Neural progenitor cell (in vitro differentiated cells): ENCODE results near the gene MYLK4. TPM values are rescaled to one million over a fixed set of nuclear protein-coding genes. Genes with fewer than 3 reads are reported as not detected.

Experiments
- DNase-seq: peaks from one replicate; pipeline ENCODE4 v3.0.0-alpha.2; 2016; ENCODE audit warnings: low spot score
- H2AFZ ChIP-seq: fragments of 200-600 bp; sonication (generic); replicated peaks from 2 replicates; pipeline ENCODE4 v1.6.1; 2016; ENCODE audit warnings: antibody characterized with exemption
- H3F3A ChIP-seq: fragments of 200-600 bp; sonication (generic); 2 replicates; pipeline ENCODE4 v1.6.1; 2016; ENCODE audit warnings: antibody characterized with exemption, low read depth
- H3K27ac ChIP-seq: fragments of 200-600 bp; sonication (generic); 2 replicates; pipeline ENCODE4 v1.5.1; 2016; ENCODE audit warnings: mild to moderate bottlenecking
- H3K27me3 ChIP-seq: fragments of 200-600 bp; sonication (generic); 2 replicates; pipeline ENCODE4 v1.6.1; 2016; ENCODE audit warnings: mild to moderate bottlenecking, moderate library complexity
- H3K36me3 ChIP-seq: fragments of 200-600 bp; sonication (generic); 2 replicates; pipeline ENCODE4 v1.5.1; 2016
- H3K4me1 ChIP-seq: fragments of 200-600 bp; sonication (generic); 2 replicates; pipeline ENCODE4 v1.6.1; 2016; ENCODE audit warnings: mixed run types
- H3K4me2 ChIP-seq: fragments of 200-600 bp; sonication (generic); 2 replicates; pipeline ENCODE4 v1.6.1; 2016
- H3K4me3 ChIP-seq: fragments of 200-600 bp; sonication (generic); 2 replicates; pipeline ENCODE4 v1.5.1; 2016
- H3K79me2 ChIP-seq: fragments of 200-600 bp; sonication (generic); 2 replicates; pipeline ENCODE4 v1.6.1; 2016; ENCODE audit warnings: low read depth
- H3K9ac ChIP-seq: fragments of 200-600 bp; sonication (generic); 2 replicates; pipeline ENCODE4 v1.6.1; 2016
- H3K9me3 ChIP-seq: fragments of 200-600 bp; sonication (generic); 2 replicates; pipeline ENCODE4 v1.5.1; 2016; ENCODE audit warnings: low read depth
- H4K20me1 ChIP-seq: fragments of 200-600 bp; sonication (generic); 2 replicates; pipeline ENCODE4 v1.6.1; 2016; ENCODE audit warnings: low read depth
- H3K27ac Mint-ChIP-seq: 3 replicates; pipeline ENCODE4 v1.8.0; 2021; ENCODE audit warnings: mixed read lengths
- H3K27me3 Mint-ChIP-seq: 2 replicates; pipeline ENCODE4 v1.8.0; 2022; ENCODE audit warnings: low read depth, mild to moderate bottlenecking, inconsistent platforms, moderate library complexity, mixed read lengths; ENCODE audit not compliant: insufficient read depth
- H3K36me3 Mint-ChIP-seq: 3 replicates; pipeline ENCODE4 v1.8.0; 2021; ENCODE audit warnings: mixed read lengths
- H3K4me1 Mint-ChIP-seq: 3 replicates; pipeline ENCODE4 v1.8.0; 2021; ENCODE audit warnings: mixed read lengths
- H3K4me3 Mint-ChIP-seq: 3 replicates; pipeline ENCODE4 v1.8.0; 2021; ENCODE audit warnings: mild to moderate bottlenecking, moderate library complexity, mixed read lengths
- H3K9me3 Mint-ChIP-seq: 3 replicates; pipeline ENCODE4 v1.8.0; 2020; ENCODE audit warnings: mixed read lengths
- CTCF ChIP-seq: fragments of 200-600 bp; sonication (generic); IDR thresholded peaks from 2 replicates; pipeline ENCODE4 v1.5.1; 2017; ENCODE audit warnings: antibody characterized with exemption, mild to moderate bottlenecking
- EZH2 ChIP-seq: fragments of 200-600 bp; sonication (generic); IDR thresholded peaks from 2 replicates; pipeline ENCODE4 v1.6.1; 2017; ENCODE audit warnings: antibody characterized with exemption, mild to moderate bottlenecking, moderate library complexity
- EZH2phosphoT487 ChIP-seq: fragments of 200-600 bp; sonication (generic); IDR thresholded peaks from 2 replicates; pipeline ENCODE4 v1.6.1; 2017; ENCODE audit warnings: antibody characterized with exemption
- total RNA-seq: library from RNA; depleted of rRNA; stranded (reverse); fragments of >200 nt; gene quantifications from 2 replicates; pipeline ENCODE4 v1.2.3, GENCODE V29; 2015; ENCODE audit warnings: low replicate concordance

The MYLK4 gene
- total RNA-seq, 1 donor from 2014 or later = not detected

GRCh38 chr6:2773449-2773848 is 22.7 kb upstream of the MYLK4 start:
- Histone ChIP-seq H3K4me2 (no peak overlapping the region), H4K20me1 (peaks cover 55% of the 10 kb centered on the region), H3K4me3 (no peak overlapping the region), H3K79me2 (peaks cover 78% of the 10 kb centered on the region), H3K9me3 (no peaks in the 10 kb centered on the region), H3K27me3 (no peaks in the 10 kb centered on the region), H3K36me3 (no peaks in the 10 kb centered on the region), H3F3A (peaks cover 3% of the 10 kb centered on the region), H3K27ac (no peak overlapping the region), H3K4me1 (peaks cover 36% of the 10 kb centered on the region), H2AFZ (no peak overlapping the region), H3K9ac (no peak overlapping the region)
- TF ChIP-seq EZH2 = no peak
- no peak for TF ChIP-seq EZH2phosphoT487
- no peak for TF ChIP-seq CTCF
- no peak for DNase-seq
- Mint-ChIP-seq H3K9me3 (no peaks in the 10 kb centered on the region), H3K4me3 (no peak overlapping the region), H3K36me3 (peaks cover 45% of the 10 kb centered on the region), H3K27ac (no peak overlapping the region), H3K27me3 (no peaks in the 10 kb centered on the region), H3K4me1 (peaks cover 18% of the 10 kb centered on the region)

- no peak for DNase-seq
- H3K27me3 ChIP-seq = no peaks in the 10 kb centered on the region
- peaks cover 3% of the 10 kb centered on the region for H3F3A ChIP-seq
- no peaks in the 10 kb centered on the region for H3K9me3 ChIP-seq
- peaks cover 39% of the 10 kb centered on the region for H3K4me1 ChIP-seq
- H2AFZ ChIP-seq = no peak overlapping the region
- H4K20me1 ChIP-seq = peaks cover 57% of the 10 kb centered on the region
- H3K4me1 Mint-ChIP-seq = peaks cover 24% of the 10 kb centered on the region
- H3K4me3 Mint-ChIP-seq = no peak overlapping the region
- H3K27me3 Mint-ChIP-seq = no peaks in the 10 kb centered on the region
- H3K27ac ChIP-seq = no peak overlapping the region
- no peaks in the 10 kb centered on the region for H3K36me3 ChIP-seq
- TF ChIP-seq EZH2phosphoT487 (no peak), EZH2 (no peak), CTCF (no peak)
- H3K9ac ChIP-seq = no peak overlapping the region
- H3K79me2 ChIP-seq = peaks cover 78% of the 10 kb centered on the region
- H3K27ac Mint-ChIP-seq = no peak overlapping the region
- no peaks in the 10 kb centered on the region for H3K9me3 Mint-ChIP-seq
- H3K4me3 ChIP-seq = no peak overlapping the region
- peaks cover 42% of the 10 kb centered on the region for H3K36me3 Mint-ChIP-seq
- H3K4me2 ChIP-seq = no peak overlapping the region
These were observed 22.1 kb upstream of the MYLK4 start for GRCh38 chr6:2772840-2773239.

DNA sequence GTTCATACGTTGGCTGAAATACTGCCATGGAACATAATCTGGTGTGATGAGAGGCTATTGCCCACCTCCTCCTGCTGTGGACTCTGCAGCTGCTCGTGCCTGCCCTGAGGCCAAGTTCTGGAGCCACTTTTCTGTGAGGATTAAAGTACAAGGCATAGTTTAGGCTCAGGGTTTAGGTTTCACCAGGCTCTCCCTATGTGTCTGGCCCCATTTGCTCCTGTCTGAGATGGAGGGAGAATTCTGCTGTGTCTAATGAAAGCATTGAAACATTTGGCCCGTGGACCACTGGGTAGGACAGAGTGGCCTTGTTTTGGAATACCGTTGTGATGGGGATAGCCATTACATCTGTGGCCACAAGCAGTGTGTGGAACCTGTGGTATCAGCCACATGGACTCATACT is 20.4 kb upstream of the MYLK4 start:
- Mint-ChIP-seq H3K9me3 (no peaks in the 10 kb centered on the region), H3K4me3 (no peak overlapping the region), H3K27ac (no peak overlapping the region), H3K36me3 (peaks cover 38% of the 10 kb centered on the region), H3K4me1 (peaks cover 33% of the 10 kb centered on the region), H3K27me3 (peaks cover 4% of the 10 kb centered on the region)
- Histone ChIP-seq H3K4me3 (no peak overlapping the region), H2AFZ (no peak overlapping the region), H3K79me2 (peaks cover 80% of the 10 kb centered on the region), H3K9me3 (no peaks in the 10 kb centered on the region), H3K4me2 (no peak overlapping the region), H4K20me1 (peaks cover 59% of the 10 kb centered on the region), H3K27ac (no peak overlapping the region), H3K4me1 (peaks cover 41% of the 10 kb centered on the region), H3K36me3 (no peaks in the 10 kb centered on the region), H3K9ac (no peak overlapping the region), H3K27me3 (peaks cover 9% of the 10 kb centered on the region), H3F3A (peaks cover 3% of the 10 kb centered on the region)
- no peak for DNase-seq
- TF ChIP-seq EZH2 (no peak), CTCF (no peak)
